ENCODE results near the gene UBASH3A.

GRCh38 chr21:42435401-42435800, 31.7 kb downstream of the UBASH3A start:
- TF ChIP-seq, protein P1, sequence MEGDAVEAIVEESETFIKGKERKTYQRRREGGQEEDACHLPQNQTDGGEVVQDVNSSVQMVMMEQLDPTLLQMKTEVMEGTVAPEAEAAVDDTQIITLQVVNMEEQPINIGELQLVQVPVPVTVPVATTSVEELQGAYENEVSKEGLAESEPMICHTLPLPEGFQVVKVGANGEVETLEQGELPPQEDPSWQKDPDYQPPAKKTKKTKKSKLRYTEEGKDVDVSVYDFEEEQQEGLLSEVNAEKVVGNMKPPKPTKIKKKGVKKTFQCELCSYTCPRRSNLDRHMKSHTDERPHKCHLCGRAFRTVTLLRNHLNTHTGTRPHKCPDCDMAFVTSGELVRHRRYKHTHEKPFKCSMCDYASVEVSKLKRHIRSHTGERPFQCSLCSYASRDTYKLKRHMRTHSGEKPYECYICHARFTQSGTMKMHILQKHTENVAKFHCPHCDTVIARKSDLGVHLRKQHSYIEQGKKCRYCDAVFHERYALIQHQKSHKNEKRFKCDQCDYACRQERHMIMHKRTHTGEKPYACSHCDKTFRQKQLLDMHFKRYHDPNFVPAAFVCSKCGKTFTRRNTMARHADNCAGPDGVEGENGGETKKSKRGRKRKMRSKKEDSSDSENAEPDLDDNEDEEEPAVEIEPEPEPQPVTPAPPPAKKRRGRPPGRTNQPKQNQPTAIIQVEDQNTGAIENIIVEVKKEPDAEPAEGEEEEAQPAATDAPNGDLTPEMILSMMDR (conservative IDR thresholded peaks at IDR 0.05 in 1 of 2, IDR thresholded peaks at IDR 0.05 in 1 of 2; ENCODE audit: low read depth in 1 of 2, low read length in 2 of 2), result no peak
- no peak for TF ChIP-seq EZH2 (IDR thresholded peaks at IDR 0.05; ENCODE audit: low read length, missing control alignments)
